ENCODE results near the gene MRPL4.
A peak's percentile ranks its signal among the peaks of the same experiment; 100 is the strongest.
"Not testable (repeated sequence)": the region's sequence is repeated elsewhere in the genome, so short reads cannot be mapped to it uniquely, and the experiment has no call there.

Gene MRPL4

DNA sequence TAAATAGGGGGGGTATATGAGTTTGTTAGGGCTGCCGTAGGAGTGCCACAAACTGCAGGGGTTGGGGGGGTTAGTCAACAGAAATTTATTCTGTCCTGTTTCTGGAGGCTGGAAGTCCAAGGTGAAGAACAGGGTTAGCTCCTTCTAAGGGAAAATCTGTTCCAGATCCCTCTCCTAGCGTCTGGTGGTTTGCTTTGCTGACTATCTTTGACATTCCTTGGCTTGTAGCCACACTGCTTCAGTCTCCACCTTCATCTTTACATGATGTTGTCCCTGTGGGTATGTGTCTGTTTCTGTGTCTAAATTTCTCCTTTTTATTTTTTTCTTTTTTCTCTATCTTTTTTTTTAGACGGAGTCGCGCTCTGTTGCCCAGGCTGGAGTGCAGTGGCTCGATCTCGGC, 10.8 kb downstream of the MRPL4 start:
- peak; percentile 57 for DNase-seq

DNA sequence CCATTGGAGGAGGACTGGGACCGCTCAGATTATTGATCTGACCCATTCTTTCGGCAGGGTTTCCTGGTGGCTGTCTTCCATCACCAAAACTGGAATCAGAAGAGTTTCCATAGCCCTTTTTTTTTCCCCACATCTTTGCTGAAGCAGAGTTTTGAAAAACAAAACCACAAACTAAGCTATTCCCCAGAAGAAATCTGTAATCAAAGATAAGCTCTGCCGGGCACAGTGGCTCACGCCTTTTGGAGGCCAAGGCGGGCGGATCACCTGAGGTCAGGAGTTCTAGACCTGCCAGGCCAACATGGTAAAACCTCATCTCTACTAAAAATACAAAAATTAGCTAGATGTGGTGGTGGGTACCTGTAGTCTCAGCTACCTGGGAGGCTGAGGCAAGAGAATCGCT, 14.7 kb downstream of the MRPL4 start:
- DNase-seq: no peak

DNA sequence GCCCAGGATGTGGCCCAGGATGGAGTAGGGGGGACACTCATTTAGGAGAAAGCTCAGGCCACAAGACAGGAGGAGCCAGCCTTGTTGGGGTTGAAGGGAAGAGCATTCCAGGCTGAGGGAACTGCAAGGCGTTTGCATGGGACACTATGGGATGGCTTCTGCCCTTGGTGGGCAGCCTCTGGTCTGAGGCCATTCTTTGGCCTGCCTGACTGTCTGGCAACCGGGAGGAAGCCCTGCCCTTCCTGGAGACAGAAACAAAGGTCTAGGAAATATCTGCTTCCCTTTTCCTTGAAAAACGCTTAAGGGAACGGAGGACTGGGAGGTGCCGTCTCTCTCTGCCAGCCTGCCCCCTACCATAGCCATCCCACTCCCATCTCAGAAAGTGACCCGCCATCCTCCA, 16.1 kb downstream of the MRPL4 start:
- no peak for DNase-seq

DNA sequence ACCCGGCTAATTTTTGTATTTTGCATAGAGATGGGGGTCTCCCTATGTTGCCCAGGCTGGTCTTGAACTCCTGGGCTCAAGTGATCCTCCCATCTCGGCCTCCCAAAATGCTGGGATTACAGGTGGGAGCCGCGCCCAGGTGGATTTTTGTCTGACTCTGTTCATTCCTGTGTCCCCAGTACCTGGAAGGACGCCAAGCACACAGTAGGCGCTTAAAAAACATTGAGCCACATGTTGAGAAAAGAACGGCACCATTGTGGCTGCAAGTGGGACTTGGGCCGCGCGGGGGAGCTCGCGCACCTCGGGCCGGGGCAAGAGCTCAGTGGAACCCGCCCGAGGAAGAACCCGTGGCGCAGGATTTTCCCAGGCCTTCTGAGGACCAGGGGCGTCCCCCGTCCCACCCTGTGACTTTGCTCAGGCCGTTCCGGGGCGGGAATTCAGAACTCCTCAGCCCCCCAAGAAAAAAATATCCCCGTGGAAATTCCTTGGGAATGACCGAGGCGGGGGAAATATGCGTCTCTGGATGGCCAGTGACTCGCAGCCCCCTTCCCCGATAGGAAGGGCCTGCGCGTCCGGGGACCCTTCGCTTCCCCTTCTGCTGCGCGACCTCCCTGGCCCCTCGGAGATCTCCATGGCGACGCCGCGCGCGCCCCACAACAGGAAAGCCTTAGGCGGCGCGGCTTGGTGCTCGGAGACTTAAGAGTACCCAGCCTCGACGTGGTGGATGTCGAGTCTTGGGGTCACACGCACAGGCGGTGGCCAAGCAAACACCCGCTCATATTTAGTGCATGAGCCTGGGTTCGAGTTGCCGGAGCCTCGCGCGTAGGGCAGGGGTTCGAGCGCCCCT, 17.5 kb downstream of the MRPL4 start:
- DNase-seq: peak; percentile 65

DNA sequence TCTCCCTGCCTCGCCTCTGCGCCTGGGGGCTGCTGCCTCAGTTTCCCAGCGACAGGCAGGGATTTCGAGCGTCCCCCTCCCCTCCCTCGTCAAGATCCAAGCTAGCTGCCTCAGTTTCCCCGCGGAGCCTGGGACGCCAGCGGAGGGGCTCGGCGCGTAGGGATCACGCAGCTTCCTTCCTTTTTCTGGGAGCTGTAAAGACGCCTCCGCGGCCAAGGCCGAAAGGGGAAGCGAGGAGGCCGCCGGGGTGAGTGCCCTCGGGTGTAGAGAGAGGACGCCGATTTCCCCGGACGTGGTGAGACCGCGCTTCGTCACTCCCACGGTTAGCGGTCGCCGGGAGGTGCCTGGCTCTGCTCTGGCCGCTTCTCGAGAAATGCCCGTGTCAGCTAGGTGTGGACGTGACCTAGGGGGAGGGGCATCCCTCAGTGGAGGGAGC, 18.2 kb downstream of the MRPL4 start:
- DNase-seq: no peak

DNA sequence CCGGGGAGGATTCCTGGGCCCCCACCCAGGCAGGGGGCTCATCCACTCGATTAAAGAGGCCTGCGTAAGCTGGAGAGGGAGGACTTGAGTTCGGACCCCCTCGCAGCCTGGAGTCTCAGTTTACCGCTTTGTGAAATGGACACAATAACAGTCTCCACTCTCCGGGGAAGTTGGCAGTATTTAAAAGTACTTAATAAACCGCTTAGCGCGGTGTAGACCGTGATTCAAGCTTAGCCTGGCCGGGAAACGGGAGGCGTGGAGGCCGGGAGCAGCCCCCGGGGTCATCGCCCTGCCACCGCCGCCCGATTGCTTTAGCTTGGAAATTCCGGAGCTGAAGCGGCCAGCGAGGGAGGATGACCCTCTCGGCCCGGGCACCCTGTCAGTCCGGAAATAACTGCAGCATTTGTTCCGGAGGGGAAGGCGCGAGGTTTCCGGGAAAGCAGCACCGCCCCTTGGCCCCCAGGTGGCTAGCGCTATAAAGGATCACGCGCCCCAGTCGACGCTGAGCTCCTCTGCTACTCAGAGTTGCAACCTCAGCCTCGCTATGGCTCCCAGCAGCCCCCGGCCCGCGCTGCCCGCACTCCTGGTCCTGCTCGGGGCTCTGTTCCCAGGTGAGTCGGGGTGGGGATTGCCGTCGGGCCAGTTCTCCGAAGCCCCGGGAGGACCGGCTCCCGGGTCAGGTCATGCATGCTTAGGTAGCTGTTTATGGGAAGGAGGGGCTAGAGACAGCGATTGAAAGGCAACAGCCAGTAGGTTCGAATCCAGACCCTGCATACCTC, 18.8 kb downstream of the MRPL4 start, which contains the start of gene ICAM1:
TSS of gene ICAM1 (plus strand) at position 505 of the 779 bp plus-strand sequence. CDS start at position 545, 40 bp downstream.
- DNase-seq: peak; percentile 43

DNA sequence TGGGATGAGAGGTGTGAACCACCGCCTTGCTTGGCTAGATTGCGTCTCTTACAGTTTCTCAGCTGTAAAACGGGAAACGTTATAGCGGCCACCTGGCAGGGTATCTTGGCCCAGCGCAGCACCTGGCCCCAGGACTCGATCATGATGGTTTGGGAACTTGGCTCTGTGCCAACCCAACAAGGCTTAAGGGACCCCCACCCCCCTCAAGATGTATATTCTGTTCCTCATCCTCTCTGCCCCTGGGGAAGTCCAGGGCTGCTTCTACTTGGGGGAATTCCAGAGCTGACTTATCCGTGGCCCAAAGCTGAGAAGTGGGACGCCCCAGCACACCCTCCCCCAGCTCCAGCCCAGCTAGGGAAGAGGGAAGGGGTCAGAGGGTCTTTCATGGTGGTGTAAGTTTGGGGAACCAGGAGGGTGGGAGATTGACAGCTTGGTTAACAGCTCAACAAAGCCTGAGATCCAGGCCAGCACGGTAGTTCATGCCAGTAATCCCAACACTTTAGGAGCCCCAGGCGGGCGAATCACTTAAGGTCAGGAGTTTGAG, 19.6 kb downstream of the MRPL4 start:
- no peak for DNase-seq

DNA sequence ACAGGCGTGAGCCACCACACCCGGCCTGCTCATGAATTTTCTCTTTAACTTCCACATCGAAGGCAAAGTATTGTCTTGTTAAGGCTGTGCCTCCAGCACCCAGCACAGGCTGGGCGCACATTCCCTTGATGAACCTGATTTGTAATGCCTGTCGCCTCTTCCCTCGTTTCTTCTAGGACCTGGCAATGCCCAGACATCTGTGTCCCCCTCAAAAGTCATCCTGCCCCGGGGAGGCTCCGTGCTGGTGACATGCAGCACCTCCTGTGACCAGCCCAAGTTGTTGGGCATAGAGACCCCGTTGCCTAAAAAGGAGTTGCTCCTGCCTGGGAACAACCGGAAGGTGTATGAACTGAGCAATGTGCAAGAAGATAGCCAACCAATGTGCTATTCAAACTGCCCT, 22.6 kb downstream of the MRPL4 start:
- no peak for DNase-seq

DNA sequence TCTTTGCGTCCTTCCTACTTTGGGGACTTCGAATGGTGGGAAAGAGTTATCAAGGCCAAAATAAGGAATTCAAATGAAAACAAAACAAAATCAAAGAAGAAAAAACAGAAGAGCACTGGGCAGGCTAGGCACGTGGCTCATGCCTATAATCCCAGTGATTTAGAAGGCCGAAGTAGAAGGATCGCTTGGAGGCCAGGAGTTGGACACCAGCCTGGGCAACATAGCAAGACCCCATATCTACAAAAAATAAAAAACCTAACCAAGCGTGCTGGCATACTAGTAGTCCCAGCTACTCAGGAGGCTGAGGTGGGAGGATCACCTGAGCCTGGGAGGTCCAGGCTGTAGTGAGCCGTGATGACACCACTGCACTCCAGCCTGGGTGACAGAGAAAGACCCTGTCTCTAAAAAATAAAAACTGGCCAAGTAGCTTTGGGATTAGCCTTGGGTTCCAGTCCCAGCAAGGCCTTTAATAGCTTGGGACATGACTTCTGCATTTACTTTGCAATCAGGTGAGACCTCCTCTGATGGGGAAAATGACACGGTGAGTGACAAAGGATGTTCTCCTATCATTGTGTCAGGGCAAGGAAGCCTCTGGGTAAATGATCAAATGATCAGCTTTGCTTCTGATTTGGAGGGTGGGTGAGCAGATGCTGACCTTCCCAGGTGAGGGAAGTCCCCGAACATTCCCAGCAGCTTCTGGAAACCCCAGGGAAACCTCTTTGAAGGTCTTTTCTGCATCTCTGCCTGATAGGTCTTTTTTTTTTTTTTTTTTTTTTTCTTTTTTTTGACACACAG, 26.0 kb downstream of the MRPL4 start:
- DNase-seq: no peak

DNA sequence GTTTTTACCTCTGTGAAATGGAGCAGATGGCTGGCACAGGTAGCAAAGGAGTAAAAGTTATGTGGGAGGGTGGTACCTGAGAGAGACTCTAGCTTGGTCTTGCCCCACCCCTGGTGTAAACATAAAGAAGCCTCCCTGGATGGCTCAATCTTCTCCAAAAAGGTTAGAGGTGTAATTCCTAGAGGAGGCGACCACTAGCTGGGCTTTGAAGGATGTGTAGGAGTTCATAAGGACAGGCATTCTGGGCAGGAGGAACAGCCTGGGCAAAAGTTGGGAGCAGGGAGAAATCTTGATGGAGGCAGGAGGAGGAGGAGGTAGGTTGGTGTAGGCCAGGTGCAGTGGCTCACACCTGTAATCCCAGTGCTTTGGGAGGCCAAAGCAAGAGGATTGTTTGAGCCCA, 26.9 kb downstream of the MRPL4 start:
- no peak for DNase-seq

DNA sequence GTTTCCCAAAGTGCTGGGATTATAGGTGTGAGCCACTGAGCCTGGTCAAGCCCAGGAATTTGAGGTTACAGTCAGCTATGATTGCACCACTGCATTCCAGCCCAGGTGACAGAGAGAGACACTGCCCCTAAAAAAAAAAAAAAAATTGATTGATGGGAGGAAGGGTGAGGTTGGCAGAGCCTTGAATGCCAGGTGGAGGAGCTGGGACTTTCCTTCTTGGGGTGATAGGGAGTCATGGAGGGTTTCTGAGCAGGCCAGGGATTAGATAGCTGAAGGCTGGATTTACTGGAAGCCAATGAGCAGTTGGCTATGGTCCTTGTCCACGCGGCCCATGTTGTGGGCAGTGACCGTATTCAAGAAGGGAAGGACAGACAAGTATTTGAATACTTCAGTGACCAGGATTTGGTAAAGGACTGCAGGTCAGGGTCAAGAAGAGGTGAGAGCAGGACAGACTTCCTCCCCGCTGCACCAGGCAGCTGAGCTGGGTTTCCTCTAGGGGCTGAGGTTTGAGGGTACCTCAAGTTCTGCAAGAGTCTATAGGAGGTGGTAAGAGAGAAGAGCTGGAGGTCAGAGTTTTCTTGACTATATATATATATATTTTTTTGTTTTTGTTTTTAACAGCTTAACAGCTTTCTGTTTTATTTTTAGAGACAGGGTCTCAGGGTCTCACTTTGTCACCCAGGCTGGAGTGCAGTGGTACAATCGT, 27.9 kb downstream of the MRPL4 start:
- no peak for DNase-seq

DNA sequence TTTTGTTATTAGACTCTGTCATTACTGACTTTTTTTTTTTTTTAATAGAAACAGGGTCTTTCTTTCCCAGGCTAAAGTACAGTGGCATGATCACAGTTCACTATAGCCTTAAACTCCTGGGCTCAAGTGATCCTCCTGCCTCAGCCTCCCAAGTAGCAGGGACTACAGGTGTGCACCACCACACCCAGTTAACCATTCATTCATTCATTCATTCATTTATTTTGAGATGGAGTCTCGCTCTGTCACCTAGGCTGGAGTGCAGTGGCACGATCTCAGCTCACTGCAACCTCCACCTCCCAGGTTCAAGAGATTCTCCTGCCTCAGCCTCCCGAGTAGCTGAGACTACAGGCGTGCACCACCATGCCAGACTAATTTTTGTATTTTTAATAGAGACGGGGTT, 30.0 kb downstream of the MRPL4 start:
- DNase-seq: not testable (repeated sequence)

DNA sequence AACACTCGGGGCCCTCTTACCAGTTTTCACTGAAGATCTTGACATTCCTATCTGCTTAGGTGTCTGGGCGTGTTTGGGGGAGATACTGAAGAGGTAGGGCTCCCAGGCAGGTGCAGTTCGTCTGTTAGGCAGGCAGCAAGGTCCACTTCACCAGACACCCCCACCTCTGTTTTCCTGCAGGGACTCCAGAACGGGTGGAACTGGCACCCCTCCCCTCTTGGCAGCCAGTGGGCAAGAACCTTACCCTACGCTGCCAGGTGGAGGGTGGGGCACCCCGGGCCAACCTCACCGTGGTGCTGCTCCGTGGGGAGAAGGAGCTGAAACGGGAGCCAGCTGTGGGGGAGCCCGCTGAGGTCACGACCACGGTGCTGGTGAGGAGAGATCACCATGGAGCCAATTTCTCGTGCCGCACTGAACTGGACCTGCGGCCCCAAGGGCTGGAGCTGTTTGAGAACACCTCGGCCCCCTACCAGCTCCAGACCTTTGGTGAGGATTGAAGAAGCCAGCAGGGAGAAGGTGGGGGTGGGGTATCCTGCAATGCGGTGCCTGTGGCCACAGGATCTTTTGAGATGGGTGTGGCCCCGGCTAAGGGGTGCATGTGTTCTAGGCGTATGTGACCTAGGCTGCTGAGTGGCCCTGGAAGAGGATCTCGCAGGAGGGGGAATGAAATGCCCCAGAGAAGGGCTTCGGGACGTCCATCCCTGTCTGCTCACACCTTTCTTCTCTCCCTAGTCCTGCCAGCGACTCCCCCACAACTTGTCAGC, 31.5 kb downstream of the MRPL4 start:
- DNase-seq: no peak

DNA sequence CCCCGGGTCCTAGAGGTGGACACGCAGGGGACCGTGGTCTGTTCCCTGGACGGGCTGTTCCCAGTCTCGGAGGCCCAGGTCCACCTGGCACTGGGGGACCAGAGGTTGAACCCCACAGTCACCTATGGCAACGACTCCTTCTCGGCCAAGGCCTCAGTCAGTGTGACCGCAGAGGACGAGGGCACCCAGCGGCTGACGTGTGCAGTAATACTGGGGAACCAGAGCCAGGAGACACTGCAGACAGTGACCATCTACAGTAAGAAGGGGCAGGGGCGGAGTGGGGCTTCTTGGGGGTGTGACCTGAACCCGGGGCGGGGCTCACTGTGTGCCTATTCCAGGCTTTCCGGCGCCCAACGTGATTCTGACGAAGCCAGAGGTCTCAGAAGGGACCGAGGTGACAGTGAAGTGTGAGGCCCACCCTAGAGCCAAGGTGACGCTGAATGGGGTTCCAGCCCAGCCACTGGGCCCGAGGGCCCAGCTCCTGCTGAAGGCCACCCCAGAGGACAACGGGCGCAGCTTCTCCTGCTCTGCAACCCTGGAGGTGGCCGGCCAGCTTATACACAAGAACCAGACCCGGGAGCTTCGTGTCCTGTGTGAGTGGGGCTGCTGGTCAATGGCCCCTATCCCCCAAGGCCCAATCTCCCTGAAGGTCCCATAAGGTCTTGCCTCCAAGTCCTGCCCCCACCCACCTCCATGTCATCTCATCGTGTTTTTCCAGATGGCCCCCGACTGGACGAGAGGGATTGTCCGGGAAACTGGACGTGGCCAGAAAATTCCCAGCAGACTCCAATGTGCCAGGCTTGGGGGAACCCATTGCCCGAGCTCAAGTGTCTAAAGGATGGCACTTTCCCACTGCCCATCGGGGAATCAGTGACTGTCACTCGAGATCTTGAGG, 32.3 kb downstream of the MRPL4 start:
- no peak for DNase-seq

DNA sequence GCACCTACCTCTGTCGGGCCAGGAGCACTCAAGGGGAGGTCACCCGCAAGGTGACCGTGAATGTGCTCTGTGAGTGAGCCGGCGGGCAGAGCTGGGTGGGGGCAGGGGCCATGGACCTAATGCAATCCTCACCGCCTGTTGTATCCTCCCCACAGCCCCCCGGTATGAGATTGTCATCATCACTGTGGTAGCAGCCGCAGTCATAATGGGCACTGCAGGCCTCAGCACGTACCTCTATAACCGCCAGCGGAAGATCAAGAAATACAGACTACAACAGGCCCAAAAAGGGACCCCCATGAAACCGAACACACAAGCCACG, 32.9 kb downstream of the MRPL4 start:
- DNase-seq: no peak

DNA sequence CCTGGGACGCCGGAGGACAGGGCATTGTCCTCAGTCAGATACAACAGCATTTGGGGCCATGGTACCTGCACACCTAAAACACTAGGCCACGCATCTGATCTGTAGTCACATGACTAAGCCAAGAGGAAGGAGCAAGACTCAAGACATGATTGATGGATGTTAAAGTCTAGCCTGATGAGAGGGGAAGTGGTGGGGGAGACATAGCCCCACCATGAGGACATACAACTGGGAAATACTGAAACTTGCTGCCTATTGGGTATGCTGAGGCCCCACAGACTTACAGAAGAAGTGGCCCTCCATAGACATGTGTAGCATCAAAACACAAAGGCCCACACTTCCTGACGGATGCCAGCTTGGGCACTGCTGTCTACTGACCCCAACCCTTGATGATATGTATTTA, 33.4 kb downstream of the MRPL4 start:
- DNase-seq: no peak

DNA sequence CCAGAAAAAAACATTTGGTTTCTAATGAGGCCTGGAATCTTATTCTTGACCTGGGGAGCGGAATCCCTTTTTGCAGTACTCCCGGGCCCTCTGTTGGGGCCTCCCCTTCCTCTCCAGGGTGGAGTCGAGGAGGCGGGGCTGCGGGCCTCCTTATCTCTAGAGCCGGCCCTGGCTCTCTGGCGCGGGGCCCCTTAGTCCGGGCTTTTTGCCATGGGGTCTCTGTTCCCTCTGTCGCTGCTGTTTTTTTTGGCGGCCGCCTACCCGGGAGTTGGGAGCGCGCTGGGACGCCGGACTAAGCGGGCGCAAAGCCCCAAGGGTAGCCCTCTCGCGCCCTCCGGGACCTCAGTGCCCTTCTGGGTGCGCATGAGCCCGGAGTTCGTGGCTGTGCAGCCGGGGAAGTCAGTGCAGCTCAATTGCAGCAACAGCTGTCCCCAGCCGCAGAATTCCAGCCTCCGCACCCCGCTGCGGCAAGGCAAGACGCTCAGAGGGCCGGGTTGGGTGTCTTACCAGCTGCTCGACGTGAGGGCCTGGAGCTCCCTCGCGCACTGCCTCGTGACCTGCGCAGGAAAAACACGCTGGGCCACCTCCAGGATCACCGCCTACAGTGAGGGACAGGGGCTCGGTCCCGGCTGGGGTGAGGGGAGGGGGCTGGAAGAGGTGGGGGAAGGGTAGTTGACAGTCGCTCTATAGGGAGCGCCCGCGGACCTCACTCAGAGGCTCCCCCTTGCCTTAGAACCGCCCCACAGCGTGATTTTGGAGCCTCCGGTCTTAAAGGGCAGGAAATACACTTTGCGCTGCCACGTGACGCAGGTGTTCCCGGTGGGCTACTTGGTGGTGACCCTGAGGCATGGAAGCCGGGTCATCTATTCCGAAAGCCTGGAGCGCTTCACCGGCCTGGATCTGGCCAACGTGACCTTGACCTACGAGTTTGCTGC, 35.1 kb downstream of the MRPL4 start, which contains the start of gene ICAM4:
TSS of gene ICAM4 (plus strand) at position 153 of the 935 bp plus-strand sequence. CDS start at position 211, 58 bp downstream.
- no peak for DNase-seq

DNA sequence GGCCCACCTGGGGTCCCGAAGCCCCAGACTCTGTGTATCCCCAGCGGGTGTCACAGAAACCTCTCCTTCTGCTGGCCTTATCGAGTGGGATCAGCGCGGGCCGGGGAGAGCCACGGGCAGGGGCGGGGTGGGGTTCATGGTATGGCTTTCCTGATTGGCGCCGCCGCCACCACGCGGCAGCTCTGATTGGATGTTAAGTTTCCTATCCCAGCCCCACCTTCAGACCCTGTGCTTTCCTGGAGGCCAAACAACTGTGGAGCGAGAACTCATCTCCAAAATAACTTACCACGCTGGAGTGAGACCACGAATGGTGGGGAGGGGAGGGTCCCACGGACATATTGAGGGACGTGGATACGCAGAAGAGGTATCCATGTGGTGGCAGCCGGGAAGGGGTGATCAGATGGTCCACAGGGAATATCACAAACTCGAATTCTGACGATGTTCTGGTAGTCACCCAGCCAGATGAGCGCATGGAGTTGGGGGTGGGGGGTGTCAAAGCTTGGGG, 36.7 kb downstream of the MRPL4 start:
- peak; percentile 55 for DNase-seq

All from fibroblast of skin of back (primary cell).